Endothelial cell of umbilical vein (primary cell): ENCODE measurements around the gene KCNQ2. TPM values are rescaled to one million over a fixed set of nuclear protein-coding genes. Genes with fewer than 3 reads are reported as not detected.

ENCODE experiments used
- BruUV-seq: library from RNA; stranded (reverse); fragments of 400-500 nt; replicated peaks from 2 replicates; lab custom pipeline; 2021; lab: Mats Ljungman, UMichigan
- CTCF ChIA-PET: fragments of 300-600, 350-600 bp; sonication (Branson Sonifier 250); formaldehyde crosslinking; loops from one replicate; lab custom pipeline; 2021; ENCODE audit warnings: antibody characterized with exemption, inconsistent platforms; lab: Charles Lee
- POLR2A ChIA-PET: fragments of 300-600, 350-600 bp; sonication (Branson Sonifier 250); formaldehyde crosslinking; loops from one replicate; lab custom pipeline; 2021; ENCODE audit warnings: antibody characterized with exemption, inconsistent platforms; lab: Charles Lee
- DNase-seq: peaks from one replicate; pipeline ENCODE4 v3.0.0-alpha.2; 2011; ENCODE audit warnings: low read depth, low spot score
- FAIRE-seq: peaks from 2 replicates; lab custom pipeline; 2011; peaks lifted over from hg19 to GRCh38; lab: Jason Lieb, UNC
- H2AFZ ChIP-seq: 2 replicates; pipeline ENCODE4 v1.6.0; 2012; ENCODE audit warnings: low read depth, low read length, control low read depth, inconsistent platforms
- H3K27ac ChIP-seq: 2 replicates; pipeline ENCODE4 v1.5.1; 2011; ENCODE audit warnings: low read depth, mild to moderate bottlenecking, control low read depth, low read length, moderate library complexity; ENCODE audit not compliant: insufficient read depth
- H3K27me3 ChIP-seq, 2 experiments: 2 replicates each; pipeline versions ENCODE4 v1.6.0 to v1.6.1; 2011; ENCODE audit warnings: low read length in 2 of 2, mixed read lengths in 1 of 2; ENCODE audit not compliant: control insufficient read depth in 2 of 2, insufficient read depth in 2 of 2
- H3K36me3 ChIP-seq, 2 experiments: 2 replicates in 1 of 2; 3 replicates in 1 of 2; pipeline ENCODE4 v1.5.1; 2011; ENCODE audit warnings: low read length in 2 of 2, mild to moderate bottlenecking in 1 of 2, moderate library complexity in 1 of 2; ENCODE audit not compliant: control insufficient read depth in 2 of 2, insufficient read depth in 2 of 2; ENCODE audit errors: extremely low read depth in 1 of 2
- H3K4me1 ChIP-seq: 3 replicates; pipeline ENCODE4 v1.5.1; 2011; ENCODE audit warnings: mild to moderate bottlenecking, low read length; ENCODE audit not compliant: control insufficient read depth, insufficient read depth; ENCODE audit errors: extremely low read depth
- H3K4me2 ChIP-seq: 2 replicates; pipeline ENCODE4 v1.6.1; 2011; ENCODE audit warnings: low read length, control low read depth, mixed read lengths; ENCODE audit not compliant: insufficient read depth
- H3K4me3 ChIP-seq, 3 experiments: fragments of 200-600 bp in 1 of 3; sonication (generic), shearing (Covaris generic) in 1 of 3; replicated peaks in 1 of 3; 2 replicates each; pipeline ENCODE4 v1.5.1; 2011 to 2016; ENCODE audit warnings: control low read depth in 3 of 3, low read length in 3 of 3, mild to moderate bottlenecking in 2 of 3, inconsistent platforms in 1 of 3, low read depth in 1 of 3, moderate library complexity in 1 of 3; ENCODE audit not compliant: insufficient read depth in 1 of 3
- H3K79me2 ChIP-seq: 2 replicates; pipeline ENCODE4 v1.6.0; 2012; ENCODE audit warnings: low read length, inconsistent platforms; ENCODE audit not compliant: control insufficient read depth, insufficient read depth
- H3K9ac ChIP-seq: replicated peaks from 2 replicates; pipeline ENCODE3; 2011; ENCODE audit warnings: low read length, control low read depth; ENCODE audit not compliant: insufficient read depth; ENCODE audit errors: extremely low read depth
- H3K9me1 ChIP-seq: replicated peaks from 3 replicates; pipeline ENCODE4 v1.6.0; 2011; ENCODE audit warnings: mild to moderate bottlenecking, low read length; ENCODE audit not compliant: control insufficient read depth, insufficient read depth; ENCODE audit errors: extremely low read depth
- H3K9me3 ChIP-seq: replicated peaks from 2 replicates; pipeline ENCODE4 v1.5.1; 2012; ENCODE audit warnings: low read length, inconsistent platforms; ENCODE audit not compliant: control insufficient read depth, insufficient read depth
- H4K20me1 ChIP-seq: replicated peaks from 2 replicates; pipeline ENCODE3; 2011; ENCODE audit warnings: mild to moderate bottlenecking, low read length; ENCODE audit not compliant: control insufficient read depth, insufficient read depth; ENCODE audit errors: extremely low read depth
- CTCF ChIP-seq, 2 donors: IDR thresholded peaks; 1 replicate in 1 of 2; 2 replicates in 1 of 2; pipeline ENCODE4 v1.5.1; 2011; ENCODE audit warnings: low read length in 2 of 2, mild to moderate bottlenecking in 2 of 2, moderate library complexity in 2 of 2, control low read depth in 1 of 2, inconsistent platforms in 1 of 2, low read depth in 1 of 2; ENCODE audit not compliant: insufficient read depth in 1 of 2; ENCODE audit errors: extremely low read depth in 1 of 2
- EZH2 ChIP-seq: IDR thresholded peaks from 2 replicates; pipeline ENCODE4 v1.6.1; 2012; ENCODE audit warnings: borderline replicate concordance, low read depth, mild to moderate bottlenecking, moderate library complexity, low read length, inconsistent platforms; ENCODE audit not compliant: severe bottlenecking
- FOS ChIP-seq: IDR thresholded peaks from 2 replicates; pipeline ENCODE4 v1.6.1; 2011; ENCODE audit warnings: mild to moderate bottlenecking, low read length, moderate library complexity, borderline replicate concordance; ENCODE audit not compliant: insufficient read depth
- GATA2 ChIP-seq: IDR thresholded peaks from 2 replicates; pipeline ENCODE4 v1.7.0; 2011; ENCODE audit warnings: low read depth, mild to moderate bottlenecking, moderate library complexity, mixed read lengths, low read length; ENCODE audit not compliant: insufficient read length, insufficient read depth
- JUN ChIP-seq: IDR thresholded peaks from 2 replicates; pipeline ENCODE4 v1.6.1; 2011; ENCODE audit warnings: borderline replicate concordance, low read depth; ENCODE audit not compliant: insufficient read length, insufficient read depth
- MYC ChIP-seq: IDR thresholded peaks from one replicate; pipeline ENCODE4 v1.6.1; 2011; ENCODE audit warnings: mild to moderate bottlenecking, low read depth, low read length
- POLR2A ChIP-seq: IDR thresholded peaks from 2 replicates; pipeline ENCODE4 v1.6.1; 2012; ENCODE audit warnings: low read depth, mild to moderate bottlenecking, control low read depth, low read length
- POLR2AphosphoS5 ChIP-seq: IDR thresholded peaks from 2 replicates; pipeline ENCODE4 v1.6.1; 2012; ENCODE audit warnings: low read depth, mild to moderate bottlenecking, control low read depth, low read length, moderate library complexity; ENCODE audit not compliant: insufficient read depth
- dilution Hi-C: fragments of 300-500 bp; cut with MboI; formaldehyde crosslinking; loops from one replicate; pipeline ENCODE4 v1.15.0; 2019; ENCODE audit warnings: low sequenced_read_pairs; ENCODE audit not compliant: extremely low pct_ligation_motif_present
- intact Hi-C: fragments of 100-400 bp; cut with micrococcal nuclease; formaldehyde crosslinking; loops from one replicate; pipeline ENCODE4 v1.10.0; 2022
- polyA plus RNA-seq, 4 experiments: library from polyadenylated mRNA; depleted of rRNA in 3 of 4; stranded (reverse) in 3 of 4; unstranded in 1 of 4; fragments of >200 nt; gene quantifications; 2 replicates each; pipeline versions ENCODE4 v1.2.1 to v1.2.3, GENCODE V29; 2011 to 2012; ENCODE audit warnings: missing spikeins in 1 of 4
- total RNA-seq: library from RNA; stranded (reverse); gene quantifications from 2 replicates; pipeline ENCODE4 v1.2.3, GENCODE V29; 2021
- TF ChIP-seq, protein P1 (sequence below): IDR thresholded peaks from 2 replicates; pipeline ENCODE4 v1.6.1; 2011; ENCODE audit not compliant: insufficient read depth, insufficient read length

Gene KCNQ2
- total and polyA plus RNA-seq, 2 donors (not counting 3 experiments of a cell fraction or from before 2014, with no cell fraction given), result not detected

DNA sequence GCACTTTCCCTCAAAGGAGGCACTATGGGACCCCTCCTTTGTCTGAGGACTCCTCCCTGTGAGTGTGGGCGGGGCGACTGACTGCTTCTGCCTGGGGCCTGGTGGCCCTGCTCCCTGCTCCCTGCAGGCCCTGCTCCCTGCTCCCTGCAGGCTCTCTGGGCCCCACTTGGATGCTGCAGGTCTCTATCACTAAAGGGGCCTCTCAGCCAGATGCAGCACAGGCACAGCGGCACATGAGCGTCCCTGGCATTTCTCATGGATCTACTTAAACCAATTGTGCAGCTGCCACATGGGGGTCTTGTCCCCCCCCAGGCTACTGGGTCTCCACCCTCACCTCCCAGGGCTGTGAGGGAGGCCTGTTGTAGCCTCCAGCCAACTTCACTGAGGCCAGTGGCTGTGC lies 18.6 kb upstream of the KCNQ2 start:
- Histone ChIP-seq H3K9me1 (no peaks in the 10 kb centered on the region), H3K27me3 (no peaks in the 10 kb centered on the region), H3K4me3 (no peak overlapping the region), H2AFZ (no peak overlapping the region), H4K20me1 (no peaks in the 10 kb centered on the region), H3K9me3 (no peaks in the 10 kb centered on the region), H3K4me2 (no peak overlapping the region), H3K27ac (no peak overlapping the region), H3K9ac (no peak overlapping the region), H3K36me3 (no peaks in the 10 kb centered on the region), H3K4me1 (no peaks in the 10 kb centered on the region), H3K79me2 (no peaks in the 10 kb centered on the region)
- BruUV-seq, result no TSS peak
- DNase-seq, result no peak
- dilution Hi-C loops (no loop called here), intact Hi-C loops (no loop called here)
- TF ChIP-seq EZH2 (no peak), POLR2A (no peak), JUN (no peak), CTCF (IDR thresholded peaks at IDR 0.05; ENCODE audit: extremely low read depth in 1 of 2, insufficient read depth in 1 of 2, low read depth in 1 of 2, low read length in 2 of 2) (no peak), POLR2AphosphoS5 (no peak), MYC (no peak), GATA2 (no peak), FOS (no peak)
- TF ChIP-seq, protein P1, sequence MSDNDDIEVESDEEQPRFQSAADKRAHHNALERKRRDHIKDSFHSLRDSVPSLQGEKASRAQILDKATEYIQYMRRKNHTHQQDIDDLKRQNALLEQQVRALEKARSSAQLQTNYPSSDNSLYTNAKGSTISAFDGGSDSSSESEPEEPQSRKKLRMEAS, result no peak
- ChIA-PET CTCF (no interaction called here), POLR2A (no interaction called here)
- no peak for FAIRE-seq
